ENCODE measurements around the gene SLC11A2.

Gene SLC11A2

GRCh38 chr12:51004504-51004903 is 21.7 kb downstream of the SLC11A2 start:
- Histone ChIP-seq H3K27ac (ENCODE audit: poor library complexity, severe bottlenecking) (no peak overlapping the region), H3K36me3 (ENCODE audit: low read depth) (peaks cover 66% of the 10 kb centered on the region)

GRCh38 chr12:51001799-51002198 is 24.4 kb downstream of the SLC11A2 start:
- H3K4me1 ChIP-seq (ENCODE audit: insufficient read depth, poor library complexity, severe bottlenecking) = peaks cover 11% of the 10 kb centered on the region
- TF ChIP-seq CTCF (IDR thresholded peaks at IDR 0.05; ENCODE audit: poor library complexity, severe bottlenecking) = no peak
- H3K27ac ChIP-seq (ENCODE audit: poor library complexity, severe bottlenecking) = no peak overlapping the region
- peaks cover 63% of the 10 kb centered on the region for H3K36me3 ChIP-seq (ENCODE audit: low read depth)
- ATAC-seq (ENCODE audit: low read depth) (no peak), DNase-seq (ENCODE audit: low spot score) (no peak)
- no peaks in the 10 kb centered on the region for H3K9me3 ChIP-seq (ENCODE audit: severe bottlenecking)
- no peak overlapping the region for H3K4me3 ChIP-seq (ENCODE audit: severe bottlenecking)
- H3K27me3 ChIP-seq (ENCODE audit: insufficient read depth, poor library complexity, severe bottlenecking) = no peaks in the 10 kb centered on the region

More at GRCh38 chr12:51004504-51004903, 21.7 kb downstream of the SLC11A2 start:
- Histone ChIP-seq H3K4me3 (ENCODE audit: severe bottlenecking) (no peak overlapping the region), H3K27me3 (ENCODE audit: insufficient read depth, poor library complexity, severe bottlenecking) (no peaks in the 10 kb centered on the region), H3K4me1 (ENCODE audit: insufficient read depth, poor library complexity, severe bottlenecking) (peaks cover 11% of the 10 kb centered on the region), H3K9me3 (ENCODE audit: severe bottlenecking) (no peaks in the 10 kb centered on the region)
- no peak; the same call in 2 of the 3 replicates for ATAC-seq (ENCODE audit: low read depth)
- no peak for TF ChIP-seq CTCF (IDR thresholded peaks at IDR 0.05; ENCODE audit: poor library complexity, severe bottlenecking)
- no peak for DNase-seq (ENCODE audit: low spot score)

- ATAC-seq (ENCODE audit: low read depth) (peak; percentile 23; the same call in 1 of the 3 replicates), DNase-seq (ENCODE audit: low spot score) (no peak)
- H3K27ac ChIP-seq (ENCODE audit: poor library complexity, severe bottlenecking) = no peak overlapping the region
- no peaks in the 10 kb centered on the region for H3K27me3 ChIP-seq (ENCODE audit: insufficient read depth, poor library complexity, severe bottlenecking)
- H3K4me1 ChIP-seq (ENCODE audit: insufficient read depth, poor library complexity, severe bottlenecking) = peaks cover 6% of the 10 kb centered on the region
- TF ChIP-seq CTCF (IDR thresholded peaks at IDR 0.05; ENCODE audit: poor library complexity, severe bottlenecking) = no peak
- no peaks in the 10 kb centered on the region for H3K9me3 ChIP-seq (ENCODE audit: severe bottlenecking)
- H3K36me3 ChIP-seq (ENCODE audit: low read depth) = peaks cover 64% of the 10 kb centered on the region
- no peak overlapping the region for H3K4me3 ChIP-seq (ENCODE audit: severe bottlenecking)
Measured at GRCh38 chr12:51000245-51000644, 25.9 kb downstream of the SLC11A2 start.

GRCh38 chr12:50999093-50999492 is 27.1 kb downstream of the SLC11A2 start:
- H3K36me3 ChIP-seq (ENCODE audit: low read depth) = peaks cover 64% of the 10 kb centered on the region
- no peaks in the 10 kb centered on the region for H3K9me3 ChIP-seq (ENCODE audit: severe bottlenecking)
- TF ChIP-seq CTCF (IDR thresholded peaks at IDR 0.05; ENCODE audit: poor library complexity, severe bottlenecking) = no peak
- peaks cover 6% of the 10 kb centered on the region for H3K4me1 ChIP-seq (ENCODE audit: insufficient read depth, poor library complexity, severe bottlenecking)
- ATAC-seq (ENCODE audit: low read depth) (no peak), DNase-seq (ENCODE audit: low spot score) (no peak)
- H3K27me3 ChIP-seq (ENCODE audit: insufficient read depth, poor library complexity, severe bottlenecking) = no peaks in the 10 kb centered on the region
- no peak overlapping the region for H3K27ac ChIP-seq (ENCODE audit: poor library complexity, severe bottlenecking)
- no peak overlapping the region for H3K4me3 ChIP-seq (ENCODE audit: severe bottlenecking)

GRCh38 chr12:50992819-50993218 is 33.4 kb downstream of the SLC11A2 start:
- H3K27me3 ChIP-seq (ENCODE audit: insufficient read depth, poor library complexity, severe bottlenecking) = no peaks in the 10 kb centered on the region
- no peaks in the 10 kb centered on the region for H3K4me1 ChIP-seq (ENCODE audit: insufficient read depth, poor library complexity, severe bottlenecking)
- ATAC-seq (ENCODE audit: low read depth) (no peak), DNase-seq (ENCODE audit: low spot score) (no peak)
- H3K4me3 ChIP-seq (ENCODE audit: severe bottlenecking) = no peak overlapping the region
- no peak overlapping the region for H3K27ac ChIP-seq (ENCODE audit: poor library complexity, severe bottlenecking)
- TF ChIP-seq CTCF (IDR thresholded peaks at IDR 0.05; ENCODE audit: poor library complexity, severe bottlenecking) = no peak
- H3K36me3 ChIP-seq (ENCODE audit: low read depth) = peaks cover 83% of the 10 kb centered on the region
- no peaks in the 10 kb centered on the region for H3K9me3 ChIP-seq (ENCODE audit: severe bottlenecking)

Data from RWPE2 (cell line).